Glutamatergic neuron (in vitro differentiated cells): ENCODE measurements around the gene LIN7C. TPM values are rescaled to one million over a fixed set of nuclear protein-coding genes. Genes with fewer than 3 reads are reported as not detected.

Experiments
- DNase-seq: peaks from one replicate; pipeline ENCODE4 v3.0.0; 2022
- H3K27ac Mint-ChIP-seq: one replicate; pipeline ENCODE4 v1.8.0; 2020; ENCODE audit warnings: mild to moderate bottlenecking, mixed read lengths, inconsistent platforms; ENCODE audit not compliant: unreplicated experiment
- H3K27me3 Mint-ChIP-seq: one replicate; pipeline ENCODE4 v1.8.0; 2020; ENCODE audit warnings: mild to moderate bottlenecking, moderate library complexity, mixed read lengths, inconsistent platforms; ENCODE audit not compliant: unreplicated experiment
- H3K36me3 Mint-ChIP-seq: one replicate; pipeline ENCODE4 v1.8.0; 2020; ENCODE audit warnings: mild to moderate bottlenecking, mixed read lengths, inconsistent platforms; ENCODE audit not compliant: unreplicated experiment
- H3K4me1 Mint-ChIP-seq: one replicate; pipeline ENCODE4 v1.8.0; 2020; ENCODE audit warnings: mild to moderate bottlenecking, low read depth, mixed read lengths, inconsistent platforms; ENCODE audit not compliant: unreplicated experiment
- H3K4me3 Mint-ChIP-seq: one replicate; pipeline ENCODE4 v1.8.0; 2020; ENCODE audit warnings: mild to moderate bottlenecking, mixed read lengths, inconsistent platforms; ENCODE audit not compliant: unreplicated experiment
- H3K9me3 Mint-ChIP-seq: one replicate; pipeline ENCODE4 v1.8.0; 2020; ENCODE audit warnings: mild to moderate bottlenecking, moderate library complexity, mixed read lengths, inconsistent platforms; ENCODE audit not compliant: unreplicated experiment
- CTCF ChIP-seq: fragments of 200-600 bp; sonication (generic); IDR thresholded peaks from one replicate; pipeline ENCODE4 v1.5.0; 2021; ENCODE audit not compliant: partially characterized antibody, unreplicated experiment
- total RNA-seq: library from RNA; stranded (reverse); fragmentation: NEBNext Ultra II Directional; extraction: Animal tissue kit (Norgen Biotek cat#: 25700); gene quantifications from one replicate; pipeline ENCODE4 v1.2.1, GENCODE V29; 2021; ENCODE audit not compliant: unreplicated experiment

LIN7C gene
- total RNA-seq, 1 donor from 2014 or later: 44.7 TPM

- no peak for TF ChIP-seq CTCF
- H3K27me3 Mint-ChIP-seq: no peaks in the 10 kb centered on the region
- no peak for DNase-seq
- peaks cover 1% of the 10 kb centered on the region for H3K9me3 Mint-ChIP-seq
- H3K36me3 Mint-ChIP-seq: no peaks in the 10 kb centered on the region
- no peak overlapping the region for H3K4me3 Mint-ChIP-seq
- no peaks in the 10 kb centered on the region for H3K4me1 Mint-ChIP-seq
- no peak overlapping the region for H3K27ac Mint-ChIP-seq
These were observed 28.5 kb upstream of the LIN7C start for GRCh38 chr11:27535103-27535502.

- no peaks in the 10 kb centered on the region for H3K27me3 Mint-ChIP-seq
- H3K9me3 Mint-ChIP-seq: peaks cover 1% of the 10 kb centered on the region
- no peak overlapping the region for H3K27ac Mint-ChIP-seq
- TF ChIP-seq CTCF: no peak
- DNase-seq: no peak
- H3K4me3 Mint-ChIP-seq: no peak overlapping the region
- H3K36me3 Mint-ChIP-seq: no peaks in the 10 kb centered on the region
- no peaks in the 10 kb centered on the region for H3K4me1 Mint-ChIP-seq
These were observed 26.2 kb upstream of the LIN7C start for GRCh38 chr11:27532652-27533325.

- H3K4me1 Mint-ChIP-seq: no peaks in the 10 kb centered on the region
- H3K27me3 Mint-ChIP-seq: no peaks in the 10 kb centered on the region
- no peak for TF ChIP-seq CTCF
- no peaks in the 10 kb centered on the region for H3K36me3 Mint-ChIP-seq
- no peak overlapping the region for H3K4me3 Mint-ChIP-seq
- no peak for DNase-seq
- no peak overlapping the region for H3K27ac Mint-ChIP-seq
- H3K9me3 Mint-ChIP-seq: peaks cover 1% of the 10 kb centered on the region
These were observed 22.1 kb upstream of the LIN7C start for GRCh38 chr11:27528712-27529111.

GRCh38 chr11:27526535-27526934 lies 20.0 kb upstream of the LIN7C start:
- no peaks in the 10 kb centered on the region for H3K9me3 Mint-ChIP-seq
- no peak for DNase-seq
- no peak overlapping the region for H3K4me3 Mint-ChIP-seq
- no peaks in the 10 kb centered on the region for H3K4me1 Mint-ChIP-seq
- H3K36me3 Mint-ChIP-seq: no peaks in the 10 kb centered on the region
- H3K27me3 Mint-ChIP-seq: no peaks in the 10 kb centered on the region
- TF ChIP-seq CTCF: no peak
- no peak overlapping the region for H3K27ac Mint-ChIP-seq

- DNase-seq: no peak
- Mint-ChIP-seq H3K4me1 (no peaks in the 10 kb centered on the region), H3K36me3 (no peaks in the 10 kb centered on the region), H3K9me3 (no peaks in the 10 kb centered on the region), H3K27me3 (no peaks in the 10 kb centered on the region), H3K4me3 (no peak overlapping the region), H3K27ac (no peak overlapping the region)
- TF ChIP-seq CTCF: no peak
These were observed 19.4 kb upstream of the LIN7C start for GRCh38 chr11:27525824-27526516.
